ENCODE results near the gene HOXD4.

The HOXD4 gene

GRCh38 chr2:176142281-176142680 is 9.1 kb upstream of the HOXD4 start:
- no peak for DNase-seq

- no peak for DNase-seq
Measured at GRCh38 chr2:176145085-176145969, 6.0 kb upstream of the HOXD4 start.

- DNase-seq: no peak
Measured at GRCh38 chr2:176146101-176146500, 5.2 kb upstream of the HOXD4 start.

GRCh38 chr2:176146645-176147044 is 4.7 kb upstream of the HOXD4 start:
- DNase-seq: no peak

- DNase-seq: no peak
Measured at GRCh38 chr2:176147210-176147799, 4.0 kb upstream of the HOXD4 start.

- DNase-seq: no peak
Measured at GRCh38 chr2:176147800-176148496, 3.4 kb upstream of the HOXD4 start.

GRCh38 chr2:176148751-176149421 is 2.5 kb upstream of the HOXD4 start:
- DNase-seq: no peak

- no peak for DNase-seq
Measured at GRCh38 chr2:176149481-176149938, 1.8 kb upstream of the HOXD4 start.

- DNase-seq: no peak
Measured at GRCh38 chr2:176149939-176150583, 1.3 kb upstream of the HOXD4 start.

- DNase-seq: no peak
Measured at GRCh38 chr2:176150584-176151441, 537 bp upstream of the HOXD4 start.

GRCh38 chr2:176152350-176153181 is 1.2 kb downstream of the HOXD4 start:
- no peak for DNase-seq

- no peak for DNase-seq
Measured at GRCh38 chr2:176154576-176155252, 3.4 kb downstream of the HOXD4 start.

- no peak for DNase-seq
Measured at GRCh38 chr2:176155356-176156044, 4.2 kb downstream of the HOXD4 start.

- DNase-seq: no peak
Measured at GRCh38 chr2:176156301-176156806, 5.0 kb downstream of the HOXD4 start.

- DNase-seq: no peak
Measured at GRCh38 chr2:176156807-176157498, 5.6 kb downstream of the HOXD4 start, which contains the start of gene HOXD3. Gene HOXD3 (plus strand): TSS chr2:176157307. CDS start chr2:176169115, 11,808 bp downstream.

GRCh38 chr2:176157499-176158185 is 6.3 kb downstream of the HOXD4 start:
- DNase-seq: no peak

GRCh38 chr2:176158186-176158591 is 6.8 kb downstream of the HOXD4 start:
- no peak for DNase-seq

All from DMS 273 treated with DMSO at 0.1 percent for 48 hours (cell line).